NB4 (cell line): ENCODE measurements around the gene SHISA8.

ENCODE experiments used
- MYC ChIP-seq: IDR thresholded peaks from 2 replicates; pipeline ENCODE4 v1.6.1; 2011; ENCODE audit warnings: low read depth, low read length
- POLR2A ChIP-seq: IDR thresholded peaks from 2 replicates; pipeline ENCODE4 v1.6.1; 2011; ENCODE audit warnings: mild to moderate bottlenecking; ENCODE audit not compliant: insufficient read length; ENCODE audit errors: extremely low read depth
- TF ChIP-seq, protein P1 (sequence below): IDR thresholded peaks from one replicate; pipeline ENCODE4 v1.5.1; 2012; ENCODE audit warnings: low read depth, low read length

DNA sequence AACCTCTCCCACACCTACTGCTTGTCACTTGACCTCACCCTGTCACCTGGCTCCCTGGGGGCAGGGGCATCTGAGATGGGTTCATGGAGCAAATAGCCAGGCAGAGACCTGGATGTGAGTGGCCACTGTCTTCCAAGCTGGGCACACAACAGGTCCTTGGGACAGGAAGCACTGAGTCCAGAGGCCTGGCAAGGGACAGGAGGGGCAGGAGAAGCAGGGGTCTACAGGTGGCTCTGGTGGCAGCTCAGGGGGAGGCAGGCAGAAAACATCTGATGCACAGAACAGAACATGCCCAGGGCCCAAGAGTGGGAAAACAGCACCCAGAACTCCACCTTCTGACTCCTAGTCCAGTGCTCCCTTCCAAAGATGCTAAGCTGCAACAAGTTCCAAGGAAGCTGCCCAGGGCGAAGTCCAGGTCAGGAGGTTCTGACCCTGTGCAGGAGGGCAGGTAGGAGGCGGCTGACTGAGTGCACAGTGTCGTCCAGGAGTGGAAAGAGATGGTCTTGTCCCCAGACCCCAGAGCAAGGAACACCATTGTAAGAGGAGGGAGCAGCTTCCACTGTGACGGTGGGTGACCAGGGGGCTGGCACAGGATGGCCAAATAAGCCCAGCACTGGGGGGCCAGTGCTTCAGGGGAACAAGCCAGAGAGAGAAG lies 8.2 kb upstream of the SHISA8 start:
- TF ChIP-seq, protein P1, sequence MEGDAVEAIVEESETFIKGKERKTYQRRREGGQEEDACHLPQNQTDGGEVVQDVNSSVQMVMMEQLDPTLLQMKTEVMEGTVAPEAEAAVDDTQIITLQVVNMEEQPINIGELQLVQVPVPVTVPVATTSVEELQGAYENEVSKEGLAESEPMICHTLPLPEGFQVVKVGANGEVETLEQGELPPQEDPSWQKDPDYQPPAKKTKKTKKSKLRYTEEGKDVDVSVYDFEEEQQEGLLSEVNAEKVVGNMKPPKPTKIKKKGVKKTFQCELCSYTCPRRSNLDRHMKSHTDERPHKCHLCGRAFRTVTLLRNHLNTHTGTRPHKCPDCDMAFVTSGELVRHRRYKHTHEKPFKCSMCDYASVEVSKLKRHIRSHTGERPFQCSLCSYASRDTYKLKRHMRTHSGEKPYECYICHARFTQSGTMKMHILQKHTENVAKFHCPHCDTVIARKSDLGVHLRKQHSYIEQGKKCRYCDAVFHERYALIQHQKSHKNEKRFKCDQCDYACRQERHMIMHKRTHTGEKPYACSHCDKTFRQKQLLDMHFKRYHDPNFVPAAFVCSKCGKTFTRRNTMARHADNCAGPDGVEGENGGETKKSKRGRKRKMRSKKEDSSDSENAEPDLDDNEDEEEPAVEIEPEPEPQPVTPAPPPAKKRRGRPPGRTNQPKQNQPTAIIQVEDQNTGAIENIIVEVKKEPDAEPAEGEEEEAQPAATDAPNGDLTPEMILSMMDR: no peak
- TF ChIP-seq POLR2A (no peak), MYC (no peak)
